ENCODE measurements around the gene SPRY4. TPM values are rescaled to one million over a fixed set of nuclear protein-coding genes. Genes with fewer than 3 reads are reported as not detected.

Gene SPRY4
- total and polyA plus RNA-seq, 2 of the 13 experiments (the other 11 are each of a cell fraction or from before 2014, with no cell fraction given): 8.9 to 17.8 TPM

DNA sequence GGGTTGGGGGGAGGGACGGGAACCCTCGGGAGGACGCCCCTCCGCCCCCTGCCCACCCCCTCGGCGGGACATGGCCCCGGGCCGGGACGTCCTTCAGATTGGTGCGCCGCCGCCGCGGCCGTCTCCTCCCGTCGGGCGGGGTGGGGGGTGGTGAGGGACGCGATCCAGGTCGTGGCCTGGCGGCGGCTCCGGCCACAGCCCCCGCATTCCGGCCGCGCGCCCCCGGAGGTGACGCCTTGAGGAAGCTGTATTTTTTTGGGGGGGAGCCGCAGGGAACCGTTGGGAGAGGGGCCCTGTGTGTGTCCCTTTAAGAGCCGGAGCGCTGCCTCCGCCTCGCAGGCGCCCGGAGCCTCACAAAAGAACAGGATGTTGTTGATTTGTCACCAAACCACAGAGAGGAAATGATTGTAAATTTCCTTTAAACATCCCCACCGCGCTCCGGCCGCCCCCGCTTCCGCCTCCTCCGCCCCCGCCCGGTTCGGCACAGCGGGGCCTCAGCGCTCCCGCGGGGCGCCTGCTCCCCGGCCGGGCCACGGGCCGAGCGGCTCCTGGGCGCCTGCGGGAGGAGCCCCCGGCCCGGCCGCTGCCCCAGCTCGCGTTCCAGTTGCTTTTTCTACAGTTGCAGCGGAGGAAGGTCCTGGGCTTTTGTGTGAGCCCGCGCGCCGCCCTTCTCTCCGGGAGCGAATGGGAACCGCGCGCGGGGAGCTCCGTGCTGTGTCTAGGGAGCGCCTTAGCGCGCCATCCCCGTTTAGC, 32.1 kb upstream of the SPRY4 start (continued):
- TF ChIP-seq, protein P1, sequence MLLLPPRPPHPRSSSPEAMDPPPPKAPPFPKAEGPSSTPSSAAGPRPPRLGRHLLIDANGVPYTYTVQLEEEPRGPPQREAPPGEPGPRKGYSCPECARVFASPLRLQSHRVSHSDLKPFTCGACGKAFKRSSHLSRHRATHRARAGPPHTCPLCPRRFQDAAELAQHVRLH (CRISPR knock-in tag; IDR thresholded peaks at IDR 0.05; ENCODE audit: borderline replicate concordance, low read depth): 0 out of 2 replicates have a peak, but pooled peaks have one; percentile 22
- TF ChIP-seq ZKSCAN5 (CRISPR knock-in tag; IDR thresholded peaks at IDR 0.05): no peak
- TF ChIP-seq RXRA (CRISPR knock-in tag; IDR thresholded peaks at IDR 0.05): peak; percentile 75
- TF ChIP-seq KAT7 (CRISPR knock-in tag; IDR thresholded peaks at IDR 0.05; ENCODE audit: borderline replicate concordance): peak; percentile 33; the same call in 1 of the 2 replicates
- 0 out of 2 replicates have a peak, but pooled peaks have one; percentile 50 for TF ChIP-seq MTF2 (CRISPR knock-in tag; IDR thresholded peaks at IDR 0.05; ENCODE audit: borderline replicate concordance)
- TF ChIP-seq CCAR2 (optimal IDR thresholded peaks at IDR 0.05; ENCODE audit: low read depth, low read length): no peak
- TF ChIP-seq KDM2A (CRISPR knock-in tag; IDR thresholded peaks at IDR 0.05; ENCODE audit: borderline replicate concordance, low read depth): peak; percentile 48; the same call in 1 of the 2 replicates
- peak; percentile 69 for TF ChIP-seq ISL2 (CRISPR knock-in tag; IDR thresholded peaks at IDR 0.05)
- 0 out of 3 replicates have a peak, but pooled peaks have one; percentile 30 for TF ChIP-seq MXI1 (IDR thresholded peaks at IDR 0.05; ENCODE audit: borderline replicate concordance, low read depth, low read length)
- TF ChIP-seq EEA1 (CRISPR knock-in tag; IDR thresholded peaks at IDR 0.05; ENCODE audit: borderline replicate concordance): peak; percentile 33; the same call in 1 of the 2 replicates
- peak; percentile 84 for TF ChIP-seq ELF3 (CRISPR knock-in tag; IDR thresholded peaks at IDR 0.05)
- TF ChIP-seq ZNF331 (CRISPR knock-in tag; IDR thresholded peaks at IDR 0.05): 0 out of 2 replicates have a peak, but pooled peaks have one; percentile 10
- TF ChIP-seq, protein P2, sequence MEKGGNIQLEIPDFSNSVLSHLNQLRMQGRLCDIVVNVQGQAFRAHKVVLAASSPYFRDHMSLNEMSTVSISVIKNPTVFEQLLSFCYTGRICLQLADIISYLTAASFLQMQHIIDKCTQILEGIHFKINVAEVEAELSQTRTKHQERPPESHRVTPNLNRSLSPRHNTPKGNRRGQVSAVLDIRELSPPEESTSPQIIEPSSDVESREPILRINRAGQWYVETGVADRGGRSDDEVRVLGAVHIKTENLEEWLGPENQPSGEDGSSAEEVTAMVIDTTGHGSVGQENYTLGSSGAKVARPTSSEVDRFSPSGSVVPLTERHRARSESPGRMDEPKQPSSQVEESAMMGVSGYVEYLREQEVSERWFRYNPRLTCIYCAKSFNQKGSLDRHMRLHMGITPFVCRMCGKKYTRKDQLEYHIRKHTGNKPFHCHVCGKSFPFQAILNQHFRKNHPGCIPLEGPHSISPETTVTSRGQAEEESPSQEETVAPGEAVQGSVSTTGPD (CRISPR knock-in tag; IDR thresholded peaks at IDR 0.05): no peak
- TF ChIP-seq, protein P3, sequence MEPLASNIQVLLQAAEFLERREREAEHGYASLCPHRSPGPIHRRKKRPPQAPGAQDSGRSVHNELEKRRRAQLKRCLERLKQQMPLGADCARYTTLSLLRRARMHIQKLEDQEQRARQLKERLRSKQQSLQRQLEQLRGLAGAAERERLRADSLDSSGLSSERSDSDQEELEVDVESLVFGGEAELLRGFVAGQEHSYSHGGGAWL (CRISPR knock-in tag; IDR thresholded peaks at IDR 0.05): peak; percentile 77
- TF ChIP-seq KDM5B (CRISPR knock-in tag; IDR thresholded peaks at IDR 0.05; ENCODE audit: borderline replicate concordance): peak; percentile 65; the same call in 1 of the 2 replicates
- TF ChIP-seq STAG1 (CRISPR knock-in tag; IDR thresholded peaks at IDR 0.05): peak; percentile 17
- peak; percentile 80 for TF ChIP-seq ZNF563 (CRISPR knock-in tag; IDR thresholded peaks at IDR 0.05)
- TF ChIP-seq NR2F2 (IDR thresholded peaks at IDR 0.05; ENCODE audit: borderline replicate concordance, low read depth): peak; percentile 32; the same call in 1 of the 2 replicates
- peak in 1 of 2 experiments; percentile 55; a peak in 1 of 4 replicates for TF ChIP-seq KLF16 (CRISPR knock-in tag; IDR thresholded peaks at IDR 0.05)
- TF ChIP-seq ERF (CRISPR knock-in tag; IDR thresholded peaks at IDR 0.05): peak; percentile 45; the same call in 1 of the 2 replicates
- TF ChIP-seq IKZF1 (IDR thresholded peaks at IDR 0.05): no peak
- TF ChIP-seq, protein P4, sequence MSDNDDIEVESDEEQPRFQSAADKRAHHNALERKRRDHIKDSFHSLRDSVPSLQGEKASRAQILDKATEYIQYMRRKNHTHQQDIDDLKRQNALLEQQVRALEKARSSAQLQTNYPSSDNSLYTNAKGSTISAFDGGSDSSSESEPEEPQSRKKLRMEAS (IDR thresholded peaks at IDR 0.05): peak; percentile 77
- TF ChIP-seq MED13 (CRISPR knock-in tag; IDR thresholded peaks at IDR 0.05): peak; percentile 86
- TF ChIP-seq TCF7 (IDR thresholded peaks at IDR 0.05; ENCODE audit: low read depth): peak; percentile 72
- TF ChIP-seq ZKSCAN8 (CRISPR knock-in tag; IDR thresholded peaks at IDR 0.05; ENCODE audit: borderline replicate concordance): peak; percentile 27; the same call in 1 of the 2 replicates
- TF ChIP-seq, protein P5, sequence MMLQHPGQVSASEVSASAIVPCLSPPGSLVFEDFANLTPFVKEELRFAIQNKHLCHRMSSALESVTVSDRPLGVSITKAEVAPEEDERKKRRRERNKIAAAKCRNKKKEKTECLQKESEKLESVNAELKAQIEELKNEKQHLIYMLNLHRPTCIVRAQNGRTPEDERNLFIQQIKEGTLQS (CRISPR knock-in tag; IDR thresholded peaks at IDR 0.05): peak; percentile 11; the same call in 1 of the 2 replicates
- TF ChIP-seq MED1 (CRISPR knock-in tag; IDR thresholded peaks at IDR 0.05): peak; percentile 91

All from HepG2 (cell line).